Measurements from ENCODE around the gene EPAS1.
A peak's percentile ranks its signal among the peaks of the same experiment; 100 is the strongest.

- TF ChIP-seq CTCF (conservative IDR thresholded peaks at IDR 0.05 in 1 of 2, IDR thresholded peaks at IDR 0.05 in 1 of 2; ENCODE audit: extremely low read depth in 1 of 2, insufficient read depth in 1 of 2, low read depth in 1 of 2, low read length in 2 of 2) (peak in 1 of 2 donors; percentile 24), EZH2 (IDR thresholded peaks at IDR 0.05; ENCODE audit: borderline replicate concordance, low read length) (no peak)
Observed at GRCh38 chr2:46298522-46299353, 1.5 kb downstream of the EPAS1 start.

Measured in mammary epithelial cell (primary cell).